Progenitor cell of endocrine pancreas (in vitro differentiated cells): Measurements from ENCODE around the gene SETBP1. TPM values are rescaled to one million over a fixed set of nuclear protein-coding genes. Genes with fewer than 3 reads are reported as not detected.

ENCODE experiments used
- DNase-seq: peaks from one replicate; pipeline ENCODE4 v3.0.0; 2021; ENCODE audit warnings: low spot score; ENCODE audit not compliant: unreplicated experiment
- H3K27ac Mint-ChIP-seq: 2 replicates; pipeline ENCODE4 v1.8.0; 2021; ENCODE audit warnings: mild to moderate bottlenecking, moderate library complexity, mixed read lengths
- H3K27me3 Mint-ChIP-seq: 2 replicates; pipeline ENCODE4 v1.8.0; 2021; ENCODE audit warnings: mixed read lengths
- H3K36me3 Mint-ChIP-seq: 2 replicates; pipeline ENCODE4 v1.8.0; 2022; ENCODE audit warnings: mixed read lengths; ENCODE audit not compliant: insufficient read depth
- H3K4me1 Mint-ChIP-seq: 2 replicates; pipeline ENCODE4 v1.8.0; 2021; ENCODE audit warnings: low read depth, mixed read lengths
- H3K4me3 Mint-ChIP-seq: 2 replicates; pipeline ENCODE4 v1.8.0; 2021; ENCODE audit warnings: low read depth, mild to moderate bottlenecking, moderate library complexity, mixed read lengths
- H3K9me3 Mint-ChIP-seq: 2 replicates; pipeline ENCODE4 v1.8.0; 2021; ENCODE audit warnings: low read depth, mixed read lengths
- CTCF ChIP-seq: fragments of 200-600 bp; sonication (generic); IDR thresholded peaks from one replicate; pipeline ENCODE4 v1.5.0; 2021; ENCODE audit warnings: antibody characterized with exemption, mild to moderate bottlenecking; ENCODE audit not compliant: unreplicated experiment
- total RNA-seq: library from RNA; stranded (reverse); gene quantifications from 2 replicates; pipeline ENCODE4 v1.2.1, GENCODE V29; 2021

SETBP1 gene
- total RNA-seq, 1 donor from 2014 or later: 30.8 TPM

GRCh38 chr18:45009756-45010155 lies 329.1 kb downstream of the SETBP1 start:
- Mint-ChIP-seq H3K27ac (peak overlapping the region; percentile 93), H3K4me3 (peak overlapping the region; percentile 1), H3K4me1 (peaks cover 45% of the 10 kb centered on the region), H3K27me3 (no peaks in the 10 kb centered on the region), H3K9me3 (no peaks in the 10 kb centered on the region), H3K36me3 (no peaks in the 10 kb centered on the region)
- peak; percentile 14 for DNase-seq
- TF ChIP-seq CTCF: no peak

- H3K4me3 Mint-ChIP-seq: no peak overlapping the region
- no peak overlapping the region for H3K27ac Mint-ChIP-seq
- H3K36me3 Mint-ChIP-seq: no peaks in the 10 kb centered on the region
- no peaks in the 10 kb centered on the region for H3K27me3 Mint-ChIP-seq
- DNase-seq: no peak
- TF ChIP-seq CTCF: no peak
- peaks cover 59% of the 10 kb centered on the region for H3K4me1 Mint-ChIP-seq
- H3K9me3 Mint-ChIP-seq: no peaks in the 10 kb centered on the region
Measured at GRCh38 chr18:45012286-45012685, 331.6 kb downstream of the SETBP1 start.

GRCh38 chr18:45014047-45014501 lies 333.4 kb downstream of the SETBP1 start:
- H3K9me3 Mint-ChIP-seq: no peaks in the 10 kb centered on the region
- H3K27ac Mint-ChIP-seq: peak overlapping the region; percentile 63
- DNase-seq: no peak

GRCh38 chr18:45015788-45016128 lies 335.1 kb downstream of the SETBP1 start:
- Mint-ChIP-seq H3K36me3 (no peaks in the 10 kb centered on the region), H3K9me3 (no peaks in the 10 kb centered on the region), H3K27me3 (no peaks in the 10 kb centered on the region), H3K4me3 (no peak overlapping the region), H3K27ac (no peak overlapping the region), H3K4me1 (peaks cover 50% of the 10 kb centered on the region)
- DNase-seq: no peak
- TF ChIP-seq CTCF: no peak

More at GRCh38 chr18:45014047-45014501, 333.4 kb downstream of the SETBP1 start:
- peak; percentile 13 for TF ChIP-seq CTCF
- Mint-ChIP-seq H3K27me3 (no peaks in the 10 kb centered on the region), H3K4me1 (peaks cover 62% of the 10 kb centered on the region), H3K36me3 (no peaks in the 10 kb centered on the region), H3K4me3 (no peak overlapping the region)

GRCh38 chr18:45019469-45019868 lies 338.8 kb downstream of the SETBP1 start:
- no peak overlapping the region for H3K4me3 Mint-ChIP-seq
- no peak overlapping the region for H3K27ac Mint-ChIP-seq
- no peaks in the 10 kb centered on the region for H3K36me3 Mint-ChIP-seq
- no peaks in the 10 kb centered on the region for H3K27me3 Mint-ChIP-seq
- H3K4me1 Mint-ChIP-seq: peaks cover 28% of the 10 kb centered on the region
- TF ChIP-seq CTCF: no peak
- DNase-seq: no peak
- H3K9me3 Mint-ChIP-seq: no peaks in the 10 kb centered on the region
